HEK293 (cell line): ENCODE data around the gene TSSK6.

Source experiments
- GFI1B ChIP-seq: fragments of 450-650 bp; formaldehyde crosslinking; IDR thresholded peaks from 2 replicates; pipeline ENCODE4 v1.5.1; 2016; ENCODE audit warnings: missing biosample characterization, missing genetic modification characterization
- SCRT2 ChIP-seq: fragments of 450-650 bp; formaldehyde crosslinking; IDR thresholded peaks from 2 replicates; pipeline ENCODE4 v1.5.1; 2016; ENCODE audit warnings: missing biosample characterization, missing genetic modification characterization
- TCF7L2 ChIP-seq: IDR thresholded peaks from 2 replicates; pipeline ENCODE4 v1.6.1; 2011; ENCODE audit warnings: low read depth, mild to moderate bottlenecking, inconsistent platforms, low read length, moderate library complexity, borderline replicate concordance
- ZBTB17 ChIP-seq: fragments of 450-650 bp; formaldehyde crosslinking; IDR thresholded peaks from 2 replicates; pipeline ENCODE4 v1.5.1; 2016; ENCODE audit warnings: missing biosample characterization, missing genetic modification characterization
- ZBTB8A ChIP-seq: fragments of 450-650 bp; formaldehyde crosslinking; IDR thresholded peaks from 2 replicates; pipeline ENCODE4 v1.5.1; 2016; ENCODE audit warnings: missing biosample characterization, missing genetic modification characterization
- ZNF133 ChIP-seq: fragments of 450-650 bp; formaldehyde crosslinking; IDR thresholded peaks from 2 replicates; pipeline ENCODE4 v1.5.1; 2016; ENCODE audit warnings: missing biosample characterization, missing genetic modification characterization
- ZNF157 ChIP-seq: fragments of 450-650 bp; formaldehyde crosslinking; IDR thresholded peaks from 2 replicates; pipeline ENCODE4 v1.5.1; 2016; ENCODE audit warnings: missing biosample characterization, missing genetic modification characterization
- ZNF174 ChIP-seq: fragments of 450-650 bp; formaldehyde crosslinking; IDR thresholded peaks from 2 replicates; pipeline ENCODE4 v1.5.0; 2017; ENCODE audit warnings: missing biosample characterization, mild to moderate bottlenecking, missing genetic modification characterization
- ZNF184 ChIP-seq: fragments of 450-650 bp; IDR thresholded peaks from 2 replicates; pipeline ENCODE4 v1.5.1; 2018; ENCODE audit warnings: missing biosample characterization, mild to moderate bottlenecking, missing genetic modification characterization
- ZNF2 ChIP-seq: fragments of 450-650 bp; formaldehyde crosslinking; IDR thresholded peaks from 2 replicates; pipeline ENCODE4 v1.5.1; 2016; ENCODE audit warnings: missing biosample characterization, missing genetic modification characterization
- ZNF221 ChIP-seq: fragments of 450-650 bp; formaldehyde crosslinking; IDR thresholded peaks from 2 replicates; pipeline ENCODE4 v1.5.1; 2017; ENCODE audit warnings: missing biosample characterization, missing genetic modification characterization, borderline replicate concordance
- ZNF23 ChIP-seq: fragments of 450-650 bp; formaldehyde crosslinking; IDR thresholded peaks from 2 replicates; pipeline ENCODE4 v1.5.1; 2016; ENCODE audit warnings: missing biosample characterization, missing genetic modification characterization, borderline replicate concordance
- ZNF292 ChIP-seq: fragments of 450-650 bp; formaldehyde crosslinking; IDR thresholded peaks from 2 replicates; pipeline ENCODE4 v1.5.1; 2016; ENCODE audit warnings: low read depth, missing biosample characterization, missing genetic modification characterization, borderline replicate concordance
- ZNF426 ChIP-seq: fragments of 450-650 bp; formaldehyde crosslinking; IDR thresholded peaks from 2 replicates; pipeline ENCODE4 v1.5.1; 2017; ENCODE audit warnings: missing biosample characterization, missing genetic modification characterization, mild to moderate bottlenecking, inconsistent platforms, moderate library complexity
- ZNF48 ChIP-seq: fragments of 450-650 bp; formaldehyde crosslinking; IDR thresholded peaks from 2 replicates; pipeline ENCODE4 v1.5.1; 2016; ENCODE audit warnings: missing biosample characterization, missing genetic modification characterization
- ZNF561 ChIP-seq: fragments of 450-650 bp; IDR thresholded peaks from 2 replicates; pipeline ENCODE4 v1.5.1; 2018; ENCODE audit warnings: missing biosample characterization, missing genetic modification characterization, borderline replicate concordance
- ZNF629 ChIP-seq: fragments of 450-650 bp; formaldehyde crosslinking; IDR thresholded peaks from 2 replicates; pipeline ENCODE4 v1.5.1; 2017; ENCODE audit warnings: missing biosample characterization, missing genetic modification characterization
- ZNF747 ChIP-seq: fragments of 450-650 bp; formaldehyde crosslinking; IDR thresholded peaks from 2 replicates; pipeline ENCODE4 v1.5.1; 2016; ENCODE audit warnings: missing biosample characterization, missing genetic modification characterization
- ZSCAN16 ChIP-seq: fragments of 450-650 bp; formaldehyde crosslinking; IDR thresholded peaks from 2 replicates; pipeline ENCODE4 v1.5.1; 2016; ENCODE audit warnings: missing biosample characterization, missing genetic modification characterization
- TF ChIP-seq, protein P1 (sequence below): fragments of 450-650 bp; formaldehyde crosslinking; IDR thresholded peaks from 2 replicates; pipeline ENCODE4 v1.5.1; 2016; ENCODE audit warnings: missing biosample characterization, missing genetic modification characterization
- TF ChIP-seq, protein P2 (sequence below): fragments of 450-650 bp; IDR thresholded peaks from 2 replicates; pipeline ENCODE4 v1.5.1; 2018; ENCODE audit warnings: missing biosample characterization, mild to moderate bottlenecking, missing genetic modification characterization
- TF ChIP-seq, protein P3 (sequence below): fragments of 450-650 bp; formaldehyde crosslinking; IDR thresholded peaks from 2 replicates; pipeline ENCODE4 v1.5.1; 2017; ENCODE audit warnings: missing biosample characterization, mild to moderate bottlenecking, missing genetic modification characterization, moderate library complexity
- TF ChIP-seq, protein P4 (sequence below): fragments of 450-650 bp; formaldehyde crosslinking; IDR thresholded peaks from 2 replicates; pipeline ENCODE4 v1.5.1; 2016; ENCODE audit warnings: missing biosample characterization, missing genetic modification characterization, borderline replicate concordance
- TF ChIP-seq, protein P5 (sequence below): fragments of 450-650 bp; formaldehyde crosslinking; IDR thresholded peaks from 2 replicates; pipeline ENCODE4 v1.5.1; 2016; ENCODE audit warnings: missing biosample characterization, missing genetic modification characterization
- TF ChIP-seq, protein P6 (sequence below): fragments of 450-650 bp; formaldehyde crosslinking; IDR thresholded peaks from 2 replicates; pipeline ENCODE4 v1.5.1; 2016; ENCODE audit warnings: missing biosample characterization, missing genetic modification characterization

Gene TSSK6

DNA sequence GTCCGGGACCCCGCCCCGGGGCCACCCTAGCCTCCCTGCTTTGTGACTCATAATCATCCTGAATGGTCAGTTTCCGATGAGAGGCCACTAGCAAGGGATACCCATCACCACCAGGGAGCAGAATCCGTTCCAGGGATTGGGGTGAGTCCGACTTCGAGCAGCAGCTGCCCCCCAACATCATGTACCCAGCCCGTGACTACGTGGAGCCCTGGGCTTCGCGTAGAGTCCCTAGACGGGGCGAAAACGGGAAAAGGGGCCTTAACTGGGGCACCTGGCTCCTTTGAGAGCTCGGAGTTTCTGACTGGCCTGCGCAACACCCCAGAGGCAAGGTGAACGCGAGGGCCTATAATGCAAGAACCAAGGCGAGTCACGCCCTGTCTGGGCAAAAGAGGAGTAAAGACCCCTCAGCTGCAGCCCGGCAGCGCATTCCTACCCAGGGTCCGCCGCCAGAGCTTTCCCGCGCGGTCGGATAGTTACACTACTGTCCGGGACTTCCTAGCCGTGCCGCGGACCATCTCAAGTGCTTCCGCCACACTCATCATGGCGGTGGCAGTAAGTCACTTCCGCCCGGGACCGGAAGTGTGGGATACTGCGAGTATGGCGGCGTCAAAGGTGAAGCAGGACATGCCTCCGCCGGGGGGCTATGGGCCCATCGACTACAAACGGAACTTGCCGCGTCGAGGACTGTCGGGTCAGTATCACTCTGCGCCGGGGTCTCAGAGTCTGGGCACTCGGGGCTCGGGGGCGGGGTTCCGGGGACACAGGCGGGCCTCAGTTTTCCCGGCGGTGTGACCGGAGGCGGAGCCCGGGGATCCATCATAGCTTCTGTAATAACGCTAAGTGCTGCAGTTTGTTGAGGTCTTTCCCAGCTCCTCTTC lies 533 bp upstream of the TSSK6 start, which contains the start of gene NDUFA13 (continued):
- TF ChIP-seq ZNF221, result no peak
- TF ChIP-seq ZBTB17 (tag by site-specific recombination), result peak; percentile 72
- peak; percentile 27; the same call in 1 of the 2 replicates for TF ChIP-seq ZNF561 (tag by site-specific recombination)
- TF ChIP-seq, protein P1, sequence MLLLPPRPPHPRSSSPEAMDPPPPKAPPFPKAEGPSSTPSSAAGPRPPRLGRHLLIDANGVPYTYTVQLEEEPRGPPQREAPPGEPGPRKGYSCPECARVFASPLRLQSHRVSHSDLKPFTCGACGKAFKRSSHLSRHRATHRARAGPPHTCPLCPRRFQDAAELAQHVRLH (tag by site-specific recombination), result peak; percentile 95
- TF ChIP-seq ZSCAN16 (tag by site-specific recombination), result no peak
- no peak for TF ChIP-seq ZNF426 (tag by site-specific recombination)
- no peak for TF ChIP-seq SCRT2
- TF ChIP-seq ZNF157 (tag by site-specific recombination), result no peak
- TF ChIP-seq GFI1B (tag by site-specific recombination), result no peak
- TF ChIP-seq ZNF629, result peak; percentile 84
- no peak for TF ChIP-seq ZNF747 (tag by site-specific recombination)
- TF ChIP-seq, protein P2, sequence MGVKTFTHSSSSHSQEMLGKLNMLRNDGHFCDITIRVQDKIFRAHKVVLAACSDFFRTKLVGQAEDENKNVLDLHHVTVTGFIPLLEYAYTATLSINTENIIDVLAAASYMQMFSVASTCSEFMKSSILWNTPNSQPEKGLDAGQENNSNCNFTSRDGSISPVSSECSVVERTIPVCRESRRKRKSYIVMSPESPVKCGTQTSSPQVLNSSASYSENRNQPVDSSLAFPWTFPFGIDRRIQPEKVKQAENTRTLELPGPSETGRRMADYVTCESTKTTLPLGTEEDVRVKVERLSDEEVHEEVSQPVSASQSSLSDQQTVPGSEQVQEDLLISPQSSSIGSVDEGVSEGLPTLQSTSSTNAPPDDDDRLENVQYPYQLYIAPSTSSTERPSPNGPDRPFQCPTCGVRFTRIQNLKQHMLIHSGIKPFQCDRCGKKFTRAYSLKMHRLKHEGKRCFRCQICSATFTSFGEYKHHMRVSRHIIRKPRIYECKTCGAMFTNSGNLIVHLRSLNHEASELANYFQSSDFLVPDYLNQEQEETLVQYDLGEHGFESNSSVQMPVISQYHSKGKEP (tag by site-specific recombination), result no peak
- TF ChIP-seq, protein P3, sequence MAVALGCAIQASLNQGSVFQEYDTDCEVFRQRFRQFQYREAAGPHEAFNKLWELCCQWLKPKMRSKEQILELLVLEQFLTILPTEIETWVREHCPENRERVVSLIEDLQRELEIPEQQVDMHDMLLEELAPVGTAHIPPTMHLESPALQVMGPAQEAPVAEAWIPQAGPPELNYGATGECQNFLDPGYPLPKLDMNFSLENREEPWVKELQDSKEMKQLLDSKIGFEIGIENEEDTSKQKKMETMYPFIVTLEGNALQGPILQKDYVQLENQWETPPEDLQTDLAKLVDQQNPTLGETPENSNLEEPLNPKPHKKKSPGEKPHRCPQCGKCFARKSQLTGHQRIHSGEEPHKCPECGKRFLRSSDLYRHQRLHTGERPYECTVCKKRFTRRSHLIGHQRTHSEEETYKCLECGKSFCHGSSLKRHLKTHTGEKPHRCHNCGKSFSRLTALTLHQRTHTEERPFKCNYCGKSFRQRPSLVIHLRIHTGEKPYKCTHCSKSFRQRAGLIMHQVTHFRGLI, result no peak
- TF ChIP-seq, protein P4, sequence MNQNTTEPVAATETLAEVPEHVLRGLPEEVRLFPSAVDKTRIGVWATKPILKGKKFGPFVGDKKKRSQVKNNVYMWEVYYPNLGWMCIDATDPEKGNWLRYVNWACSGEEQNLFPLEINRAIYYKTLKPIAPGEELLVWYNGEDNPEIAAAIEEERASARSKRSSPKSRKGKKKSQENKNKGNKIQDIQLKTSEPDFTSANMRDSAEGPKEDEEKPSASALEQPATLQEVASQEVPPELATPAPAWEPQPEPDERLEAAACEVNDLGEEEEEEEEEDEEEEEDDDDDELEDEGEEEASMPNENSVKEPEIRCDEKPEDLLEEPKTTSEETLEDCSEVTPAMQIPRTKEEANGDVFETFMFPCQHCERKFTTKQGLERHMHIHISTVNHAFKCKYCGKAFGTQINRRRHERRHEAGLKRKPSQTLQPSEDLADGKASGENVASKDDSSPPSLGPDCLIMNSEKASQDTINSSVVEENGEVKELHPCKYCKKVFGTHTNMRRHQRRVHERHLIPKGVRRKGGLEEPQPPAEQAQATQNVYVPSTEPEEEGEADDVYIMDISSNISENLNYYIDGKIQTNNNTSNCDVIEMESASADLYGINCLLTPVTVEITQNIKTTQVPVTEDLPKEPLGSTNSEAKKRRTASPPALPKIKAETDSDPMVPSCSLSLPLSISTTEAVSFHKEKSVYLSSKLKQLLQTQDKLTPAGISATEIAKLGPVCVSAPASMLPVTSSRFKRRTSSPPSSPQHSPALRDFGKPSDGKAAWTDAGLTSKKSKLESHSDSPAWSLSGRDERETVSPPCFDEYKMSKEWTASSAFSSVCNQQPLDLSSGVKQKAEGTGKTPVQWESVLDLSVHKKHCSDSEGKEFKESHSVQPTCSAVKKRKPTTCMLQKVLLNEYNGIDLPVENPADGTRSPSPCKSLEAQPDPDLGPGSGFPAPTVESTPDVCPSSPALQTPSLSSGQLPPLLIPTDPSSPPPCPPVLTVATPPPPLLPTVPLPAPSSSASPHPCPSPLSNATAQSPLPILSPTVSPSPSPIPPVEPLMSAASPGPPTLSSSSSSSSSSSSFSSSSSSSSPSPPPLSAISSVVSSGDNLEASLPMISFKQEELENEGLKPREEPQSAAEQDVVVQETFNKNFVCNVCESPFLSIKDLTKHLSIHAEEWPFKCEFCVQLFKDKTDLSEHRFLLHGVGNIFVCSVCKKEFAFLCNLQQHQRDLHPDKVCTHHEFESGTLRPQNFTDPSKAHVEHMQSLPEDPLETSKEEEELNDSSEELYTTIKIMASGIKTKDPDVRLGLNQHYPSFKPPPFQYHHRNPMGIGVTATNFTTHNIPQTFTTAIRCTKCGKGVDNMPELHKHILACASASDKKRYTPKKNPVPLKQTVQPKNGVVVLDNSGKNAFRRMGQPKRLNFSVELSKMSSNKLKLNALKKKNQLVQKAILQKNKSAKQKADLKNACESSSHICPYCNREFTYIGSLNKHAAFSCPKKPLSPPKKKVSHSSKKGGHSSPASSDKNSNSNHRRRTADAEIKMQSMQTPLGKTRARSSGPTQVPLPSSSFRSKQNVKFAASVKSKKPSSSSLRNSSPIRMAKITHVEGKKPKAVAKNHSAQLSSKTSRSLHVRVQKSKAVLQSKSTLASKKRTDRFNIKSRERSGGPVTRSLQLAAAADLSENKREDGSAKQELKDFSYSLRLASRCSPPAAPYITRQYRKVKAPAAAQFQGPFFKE (tag by site-specific recombination), result no peak
- TF ChIP-seq, protein P5, sequence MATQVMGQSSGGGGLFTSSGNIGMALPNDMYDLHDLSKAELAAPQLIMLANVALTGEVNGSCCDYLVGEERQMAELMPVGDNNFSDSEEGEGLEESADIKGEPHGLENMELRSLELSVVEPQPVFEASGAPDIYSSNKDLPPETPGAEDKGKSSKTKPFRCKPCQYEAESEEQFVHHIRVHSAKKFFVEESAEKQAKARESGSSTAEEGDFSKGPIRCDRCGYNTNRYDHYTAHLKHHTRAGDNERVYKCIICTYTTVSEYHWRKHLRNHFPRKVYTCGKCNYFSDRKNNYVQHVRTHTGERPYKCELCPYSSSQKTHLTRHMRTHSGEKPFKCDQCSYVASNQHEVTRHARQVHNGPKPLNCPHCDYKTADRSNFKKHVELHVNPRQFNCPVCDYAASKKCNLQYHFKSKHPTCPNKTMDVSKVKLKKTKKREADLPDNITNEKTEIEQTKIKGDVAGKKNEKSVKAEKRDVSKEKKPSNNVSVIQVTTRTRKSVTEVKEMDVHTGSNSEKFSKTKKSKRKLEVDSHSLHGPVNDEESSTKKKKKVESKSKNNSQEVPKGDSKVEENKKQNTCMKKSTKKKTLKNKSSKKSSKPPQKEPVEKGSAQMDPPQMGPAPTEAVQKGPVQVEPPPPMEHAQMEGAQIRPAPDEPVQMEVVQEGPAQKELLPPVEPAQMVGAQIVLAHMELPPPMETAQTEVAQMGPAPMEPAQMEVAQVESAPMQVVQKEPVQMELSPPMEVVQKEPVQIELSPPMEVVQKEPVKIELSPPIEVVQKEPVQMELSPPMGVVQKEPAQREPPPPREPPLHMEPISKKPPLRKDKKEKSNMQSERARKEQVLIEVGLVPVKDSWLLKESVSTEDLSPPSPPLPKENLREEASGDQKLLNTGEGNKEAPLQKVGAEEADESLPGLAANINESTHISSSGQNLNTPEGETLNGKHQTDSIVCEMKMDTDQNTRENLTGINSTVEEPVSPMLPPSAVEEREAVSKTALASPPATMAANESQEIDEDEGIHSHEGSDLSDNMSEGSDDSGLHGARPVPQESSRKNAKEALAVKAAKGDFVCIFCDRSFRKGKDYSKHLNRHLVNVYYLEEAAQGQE (tag by site-specific recombination), result peak; percentile 18; the same call in 1 of the 2 replicates
- TF ChIP-seq TCF7L2, result no peak
- 0 out of 2 replicates have a peak, but pooled peaks have one; percentile 44 for TF ChIP-seq ZNF2 (tag by site-specific recombination)
- TF ChIP-seq, protein P6, sequence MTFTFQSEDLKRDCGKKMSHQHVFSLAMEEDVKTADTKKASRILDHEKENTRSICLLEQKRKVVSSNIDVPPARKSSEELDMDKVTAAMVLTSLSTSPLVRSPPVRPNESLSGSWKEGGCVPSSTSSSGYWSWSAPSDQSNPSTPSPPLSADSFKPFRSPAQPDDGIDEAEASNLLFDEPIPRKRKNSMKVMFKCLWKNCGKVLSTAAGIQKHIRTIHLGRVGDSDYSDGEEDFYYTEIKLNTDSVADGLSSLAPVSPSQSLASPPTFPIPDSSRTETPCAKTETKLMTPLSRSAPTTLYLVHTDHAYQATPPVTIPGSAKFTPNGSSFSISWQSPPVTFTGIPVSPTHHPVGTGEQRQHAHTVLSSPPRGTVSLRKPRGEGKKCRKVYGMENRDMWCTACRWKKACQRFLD (tag by site-specific recombination), result no peak
- TF ChIP-seq ZNF48, result no peak
- no peak for TF ChIP-seq ZNF292
- no peak for TF ChIP-seq ZNF23
- peak; percentile 52; the same call in 1 of the 2 replicates for TF ChIP-seq ZBTB8A
- TF ChIP-seq ZNF174 (tag by site-specific recombination), result no peak
- no peak for TF ChIP-seq ZNF133 (tag by site-specific recombination)
- no peak for TF ChIP-seq ZNF184
